H54 (cell line): ENCODE measurements around the gene MLLT1.

Source experiments
- DNase-seq: peaks from one replicate; pipeline ENCODE4 v3.0.0; 2011; ENCODE audit warnings: low spot score, mixed read lengths; ENCODE audit not compliant: insufficient read length
- FAIRE-seq: peaks from 3 replicates; lab custom pipeline; 2011; peaks lifted over from hg19 to GRCh38; lab: Jason Lieb, UNC
- POLR2A ChIP-seq: IDR thresholded peaks from 2 replicates; pipeline ENCODE4 v1.6.1; 2011; ENCODE audit warnings: low read depth, mild to moderate bottlenecking, low read length

Gene MLLT1

GRCh38 chr19:6161271-6161850 lies 118.4 kb downstream of the MLLT1 start:
- no peak for TF ChIP-seq POLR2A
- FAIRE-seq (no peak), DNase-seq (no peak)
